Adipose tissue (tissue), 3 donors: Measurements from ENCODE around the gene FLACC1. TPM values are rescaled to one million over a fixed set of nuclear protein-coding genes. Genes with fewer than 3 reads are reported as not detected.
"Not testable (repeated sequence)": the region's sequence is repeated elsewhere in the genome, so short reads cannot be mapped to it uniquely, and the experiment has no call there.

Source experiments
- H3K27ac ChIP-seq: one replicate; pipeline ENCODE4 v1.5.1; 2013; ENCODE audit warnings: low read depth, low read length
- WGBS, 3 donors: extraction: QIAGEN DNeasy Blood & Tissue Kit; methylation state at CpG; one replicate each; pipeline ENCODE4 v1.1.7; 2013; 5-methylcytosine and 5-hydroxymethylcytosine counted together
- polyA plus RNA-seq, 3 donors: library from polyadenylated mRNA; stranded (reverse); fragments of 200-250 nt; gene quantifications; one replicate each; pipeline ENCODE4 v1.2.3, GENCODE V29; 2013
- donor health status: healthy with polysubstance abuse.
- donor health status: Bipolar disorder and iron deficiency.
- donor health status: healthy.

Gene FLACC1
- polyA plus RNA-seq, 3 donors = 0.67 to 1.1 (median 0.74) TPM

DNA sequence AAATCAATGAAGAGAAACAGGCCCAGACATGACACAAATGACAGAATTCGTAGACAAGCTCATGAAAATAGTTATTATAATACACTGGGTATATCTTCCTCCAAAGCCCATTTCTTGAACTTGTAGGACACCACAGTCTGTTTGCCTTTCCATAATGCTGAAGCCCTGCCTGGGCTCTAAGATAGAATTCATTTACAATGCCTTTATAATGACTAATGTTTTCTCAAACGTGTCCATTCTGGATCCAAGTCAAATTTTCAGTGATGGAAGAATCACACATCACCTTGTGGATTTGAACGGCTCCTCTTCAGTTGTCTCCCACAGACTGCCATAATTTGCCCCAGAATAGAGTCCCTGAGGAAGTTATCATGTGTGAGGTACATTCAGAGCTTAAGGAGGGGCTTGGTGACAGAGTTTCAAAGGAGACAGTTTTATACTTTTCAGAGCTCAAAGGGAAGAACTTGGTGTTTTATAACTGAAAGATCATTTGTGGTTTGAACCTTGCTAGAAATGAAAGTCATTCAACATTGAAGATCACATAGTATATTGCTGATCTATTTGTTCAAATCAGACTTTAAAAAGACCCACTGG, 58.6 kb downstream of the FLACC1 start:
- WGBS, 3 donors = 62 to 85% (median 67%) methylated on average over 3 of the region's 3 CpGs
- H3K27ac ChIP-seq = no peak overlapping the region

DNA sequence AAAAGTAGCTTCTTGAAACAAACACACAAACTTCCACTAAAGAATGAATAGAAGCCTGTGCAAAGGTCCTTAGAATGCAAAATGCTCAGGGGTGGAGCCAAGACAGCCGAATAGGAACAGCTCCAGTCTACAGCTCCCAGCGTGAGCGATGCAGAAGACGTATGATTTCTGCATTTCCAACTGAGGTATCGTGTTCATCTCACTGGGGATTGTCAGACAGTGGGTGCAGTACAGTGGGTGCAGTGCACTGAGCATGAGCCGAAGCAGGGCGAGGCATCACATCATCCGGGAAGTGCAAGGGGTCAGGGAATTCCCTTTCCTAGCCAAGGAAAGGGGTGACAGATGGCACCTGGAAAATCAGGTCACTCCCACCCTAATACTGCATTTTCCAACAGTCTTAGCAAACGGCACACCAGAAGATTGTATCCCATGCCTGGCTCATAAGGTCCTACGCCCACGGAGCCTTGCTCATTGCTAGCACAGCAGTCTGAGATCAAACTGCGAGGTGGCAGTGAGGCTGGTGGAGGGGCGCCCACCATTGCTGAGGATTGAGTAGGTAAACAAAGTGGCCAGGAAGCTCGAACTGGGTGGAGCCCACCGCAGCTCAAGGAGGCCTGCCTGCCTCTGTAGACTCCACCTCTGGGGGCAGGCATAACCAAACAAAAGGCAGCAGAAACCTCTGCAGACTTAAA, 66.5 kb downstream of the FLACC1 start:
- not testable (repeated sequence) for H3K27ac ChIP-seq
- WGBS, 3 donors = 93 to 98% (median 94%) methylated on average over 15 of the region's 15 CpGs

DNA sequence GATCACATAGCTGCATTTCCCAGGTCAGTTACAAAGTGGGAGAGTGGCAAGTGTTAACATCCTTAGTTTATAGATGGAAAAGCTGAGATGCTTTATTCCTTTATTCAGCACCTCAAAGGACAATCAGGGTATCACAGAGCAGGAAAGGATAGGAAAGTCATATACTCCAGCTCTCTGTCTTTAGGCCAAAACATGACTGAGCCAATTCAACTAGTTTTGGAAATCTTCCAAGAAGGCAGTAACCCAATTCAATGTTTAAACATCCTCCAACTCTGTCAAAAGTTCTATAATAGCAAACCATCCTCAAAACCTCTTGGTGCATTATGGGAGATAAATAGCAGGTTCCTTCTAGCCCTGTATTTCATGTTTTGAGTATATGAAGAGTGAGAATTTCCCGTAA, 71.6 kb downstream of the FLACC1 start:
- H3K27ac ChIP-seq = no peak overlapping the region
- WGBS, 3 donors = 94 to 100% (median 96%) methylated on average over 1 of the region's 1 CpG

DNA sequence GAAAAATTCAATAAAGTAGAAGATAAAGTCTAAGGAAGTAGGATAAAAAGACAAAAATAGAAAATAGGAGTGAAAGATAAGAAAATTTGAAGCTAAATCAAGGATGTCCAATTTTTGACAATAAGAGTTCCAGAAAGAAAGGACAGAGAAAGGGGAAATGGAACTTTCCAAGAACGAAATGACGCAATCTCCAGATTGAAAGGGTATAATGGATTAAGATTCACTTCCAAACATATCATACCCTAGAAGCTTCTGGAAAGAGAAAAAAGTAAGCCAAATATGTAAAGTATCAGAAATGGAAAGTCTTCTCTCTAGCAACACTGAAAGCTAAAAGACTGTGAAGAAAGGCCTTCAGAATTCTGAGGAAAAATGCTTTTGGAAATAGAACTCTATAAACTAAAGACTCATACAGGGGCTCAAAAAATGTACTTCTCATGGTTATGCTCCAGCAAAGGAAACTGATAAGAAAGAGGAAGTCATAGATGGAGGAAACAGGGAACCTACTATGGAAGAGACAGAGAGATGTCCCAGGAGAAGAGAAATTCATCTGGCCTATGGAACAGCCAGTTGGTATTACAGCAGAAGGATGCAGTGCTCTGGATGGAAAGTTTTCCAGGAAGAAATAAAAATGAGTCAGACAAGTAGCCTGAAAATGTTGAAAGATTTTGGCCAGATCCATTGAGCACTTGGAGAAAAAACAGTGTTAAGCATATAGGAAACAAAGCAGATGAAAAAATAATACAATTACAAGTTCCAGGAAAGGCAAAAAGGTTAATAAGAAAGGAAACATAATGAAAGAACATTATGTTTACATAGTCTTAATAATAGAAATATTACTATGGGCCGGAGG, 76.7 kb downstream of the FLACC1 start:
- H3K27ac ChIP-seq = no peak overlapping the region

DNA sequence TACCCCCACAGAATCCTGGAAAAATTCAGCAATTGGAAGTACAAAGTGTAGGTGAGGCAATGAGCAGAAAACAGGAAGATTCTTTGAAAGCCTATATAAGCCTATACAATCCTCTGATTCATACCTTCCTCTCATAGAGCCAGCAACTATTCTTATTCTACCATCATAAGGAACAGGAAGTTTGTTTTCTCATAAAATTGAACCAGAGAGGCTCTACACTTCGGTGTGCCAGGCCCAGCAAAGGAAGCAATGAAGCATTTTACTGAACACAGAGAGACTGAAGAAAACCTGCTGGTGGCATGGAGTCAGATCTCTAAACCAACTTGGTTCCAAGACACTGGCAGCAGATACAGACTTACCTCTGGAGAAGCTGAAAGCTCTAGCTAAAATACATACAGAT, 78.1 kb downstream of the FLACC1 start:
- H3K27ac ChIP-seq = no peak overlapping the region
- WGBS, 3 donors = 72 to 92% (median 76%) methylated on average over 1 of the region's 1 CpG

More for the DNA sequence above, 76.7 kb downstream of the FLACC1 start:
- WGBS, 3 donors = 82 to 94% (median 82%) methylated on average over 3 of the region's 3 CpGs

DNA sequence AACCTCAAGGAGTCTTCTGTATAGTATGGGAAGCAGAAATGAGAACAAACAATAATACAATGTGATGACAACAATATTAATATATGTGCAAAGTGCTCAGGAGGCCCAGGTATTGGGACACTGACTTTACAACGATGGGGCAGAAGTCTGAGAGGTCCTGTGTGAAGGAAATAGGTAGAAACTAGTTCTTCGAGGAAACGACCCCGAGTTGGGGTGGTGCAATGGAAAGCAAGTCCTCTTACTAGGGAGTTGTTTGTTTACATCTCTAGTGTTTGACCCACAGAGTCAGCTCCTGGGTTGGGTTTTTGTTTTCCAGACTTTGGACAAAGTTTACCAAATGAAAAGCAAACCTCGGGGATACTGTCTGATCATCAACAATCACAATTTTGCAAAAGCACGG, 80.6 kb downstream of the FLACC1 start:
- 87 to 95% (median 91%) methylated on average over 6 of the region's 6 CpGs for WGBS, 3 donors
- H3K27ac ChIP-seq = no peak overlapping the region

DNA sequence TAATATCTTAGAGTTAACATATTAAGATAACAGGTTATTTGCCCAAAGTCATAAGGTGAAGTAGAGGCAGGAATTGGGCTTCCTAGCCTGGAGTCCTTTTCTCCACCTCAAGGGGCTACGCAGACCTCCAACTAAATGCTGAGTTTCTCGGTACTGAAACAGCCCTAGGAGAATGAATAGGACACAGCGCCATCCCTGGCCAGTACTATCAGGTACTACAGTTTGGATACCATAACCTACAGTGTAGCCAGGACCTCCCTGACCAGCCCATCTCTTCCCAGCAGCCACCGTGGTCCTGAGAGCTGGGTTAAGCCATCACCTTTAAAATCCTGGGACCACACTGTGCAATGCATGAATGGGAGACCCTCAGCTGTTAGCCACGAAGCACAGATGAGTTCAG, 81.2 kb downstream of the FLACC1 start:
- WGBS, 3 donors = 74 to 84% (median 84%) methylated on average over 5 of the region's 5 CpGs

DNA sequence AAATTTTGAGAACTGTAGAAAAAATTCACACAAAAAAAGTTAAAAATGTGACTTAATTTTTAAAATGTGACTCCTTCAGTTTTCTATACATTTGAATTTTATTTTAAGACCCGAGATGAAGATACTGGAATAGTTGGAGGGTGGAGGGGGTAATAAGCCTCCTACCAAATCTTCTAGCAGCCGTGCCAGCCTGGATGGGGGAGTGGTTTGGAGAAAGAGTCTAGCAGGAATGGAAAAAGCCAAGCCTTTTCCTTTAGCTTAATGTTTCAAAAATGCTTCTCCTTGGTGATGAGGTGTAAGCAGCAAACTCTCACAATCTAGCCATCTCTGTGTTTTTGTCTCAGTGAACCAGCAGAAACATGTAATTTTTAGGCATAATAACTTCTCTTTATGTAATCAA, 82.1 kb downstream of the FLACC1 start:
- 84 to 95% (median 87%) methylated on average over 2 of the region's 2 CpGs for WGBS, 3 donors
- H3K27ac ChIP-seq = no peak overlapping the region

More for the DNA sequence above, 81.2 kb downstream of the FLACC1 start:
- H3K27ac ChIP-seq = no peak overlapping the region

DNA sequence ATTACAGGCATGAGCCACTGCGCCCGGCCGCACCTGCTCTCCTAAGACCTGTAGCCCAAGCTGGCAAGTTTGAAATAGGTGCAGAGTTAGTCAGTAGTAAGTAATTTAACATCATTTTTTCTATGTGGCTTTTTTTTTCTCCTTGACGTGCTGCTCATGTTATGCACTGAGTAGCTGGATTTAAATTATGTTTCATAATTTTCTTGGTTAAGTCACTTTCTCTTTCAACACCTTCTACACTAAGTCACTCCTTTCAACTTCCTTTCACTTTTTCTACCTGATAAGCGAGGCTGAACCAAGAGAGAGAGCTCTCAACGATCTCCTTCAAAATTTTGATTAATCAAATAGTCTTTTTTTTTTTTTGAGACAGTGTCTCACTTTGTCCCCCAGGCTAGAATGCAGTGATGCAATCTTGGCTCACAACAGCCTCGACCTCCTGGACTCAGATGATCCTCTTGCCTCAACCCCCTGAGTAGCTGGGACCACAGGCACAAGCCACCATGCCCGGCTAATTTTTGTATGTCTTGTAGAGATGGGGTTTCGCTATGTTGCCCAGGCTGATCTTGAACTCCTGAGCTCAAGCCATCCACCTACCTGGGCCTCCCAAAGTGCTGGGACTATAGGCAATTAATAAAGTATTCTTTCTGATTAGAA, 83.7 kb downstream of the FLACC1 start:
- no peak overlapping the region for H3K27ac ChIP-seq
- WGBS, 3 donors = 76 to 83% (median 80%) methylated on average over 9 of the region's 9 CpGs

DNA sequence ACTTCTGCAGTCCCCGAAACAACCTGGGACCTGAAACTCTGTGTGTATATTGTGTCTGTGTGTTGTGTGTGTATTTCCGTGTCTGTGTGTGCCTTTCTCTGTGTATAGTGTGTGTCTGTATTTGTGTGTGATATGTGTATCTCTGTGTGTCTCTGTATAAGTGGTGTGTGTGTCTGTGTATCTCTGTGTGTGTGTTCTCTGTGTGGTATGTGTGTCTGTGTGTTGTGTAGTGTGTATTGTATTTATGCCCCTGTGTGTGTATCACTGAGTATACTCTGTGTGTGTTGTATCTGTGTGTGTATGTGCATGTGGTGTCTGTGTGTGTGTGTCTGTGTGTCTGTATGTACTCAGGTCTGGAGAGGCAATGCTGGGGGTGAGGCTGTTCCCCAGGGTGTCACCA, 85.2 kb downstream of the FLACC1 start:
- no peak overlapping the region for H3K27ac ChIP-seq
- WGBS, 3 donors = 93 to 97% (median 94%) methylated on average over 2 of the region's 2 CpGs

DNA sequence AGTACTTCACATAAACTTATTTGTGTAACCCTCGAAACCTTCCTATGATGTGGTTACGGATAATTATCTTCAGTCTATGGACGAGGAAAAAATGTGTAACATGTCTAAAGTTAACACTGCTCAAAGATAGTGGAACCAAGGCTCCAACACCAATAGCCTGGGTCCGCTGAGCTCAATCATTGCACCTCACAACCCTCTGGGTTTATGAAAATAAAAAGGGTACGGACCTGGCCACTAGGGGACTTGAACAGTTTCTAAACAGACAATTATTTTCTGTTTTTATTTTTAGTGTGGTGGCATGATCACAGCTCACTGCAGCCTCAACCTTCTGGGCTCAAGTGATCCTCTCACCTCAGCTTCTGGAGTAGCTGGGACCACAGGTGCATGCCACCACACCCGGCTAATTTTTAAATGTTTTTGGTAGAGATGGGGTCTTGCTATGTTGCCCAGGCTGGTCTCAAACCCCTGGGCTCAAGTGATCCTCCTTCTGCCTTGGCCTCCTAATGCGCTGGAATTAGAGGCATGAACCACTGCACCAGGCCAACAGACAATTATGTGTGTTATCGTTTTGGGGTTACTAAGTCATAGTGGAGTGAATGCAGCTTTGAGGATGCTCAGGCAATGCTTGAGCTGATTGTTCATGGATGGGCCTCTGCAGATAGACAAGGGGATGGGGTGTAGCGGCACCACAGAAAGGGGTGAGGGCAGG, 86.7 kb downstream of the FLACC1 start:
- WGBS, 3 donors = 88 to 96% (median 91%) methylated on average over 9 of the region's 9 CpGs
- H3K27ac ChIP-seq = no peak overlapping the region

DNA sequence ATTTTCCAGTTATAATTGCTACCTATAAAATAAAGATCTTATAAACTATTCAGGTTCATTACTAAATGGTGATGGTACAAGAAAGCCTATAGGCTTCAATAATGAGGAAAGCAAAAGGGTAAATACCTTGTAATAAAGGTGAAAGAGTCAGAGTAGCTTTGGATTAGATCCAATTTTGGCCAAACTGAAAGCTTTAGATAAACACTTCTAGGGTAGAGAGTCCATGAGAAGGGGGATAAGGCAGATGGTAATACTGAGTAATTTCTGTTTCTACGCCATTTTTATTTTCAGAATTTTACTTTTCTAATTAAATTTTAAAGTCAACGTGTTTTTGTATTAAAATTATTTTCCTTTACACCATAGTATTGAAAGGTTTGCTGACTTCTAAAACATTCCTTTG, 87.4 kb downstream of the FLACC1 start:
- H3K27ac ChIP-seq = no peak overlapping the region
- WGBS, 3 donors = 91 to 96% (median 92%) methylated on average over 2 of the region's 2 CpGs

DNA sequence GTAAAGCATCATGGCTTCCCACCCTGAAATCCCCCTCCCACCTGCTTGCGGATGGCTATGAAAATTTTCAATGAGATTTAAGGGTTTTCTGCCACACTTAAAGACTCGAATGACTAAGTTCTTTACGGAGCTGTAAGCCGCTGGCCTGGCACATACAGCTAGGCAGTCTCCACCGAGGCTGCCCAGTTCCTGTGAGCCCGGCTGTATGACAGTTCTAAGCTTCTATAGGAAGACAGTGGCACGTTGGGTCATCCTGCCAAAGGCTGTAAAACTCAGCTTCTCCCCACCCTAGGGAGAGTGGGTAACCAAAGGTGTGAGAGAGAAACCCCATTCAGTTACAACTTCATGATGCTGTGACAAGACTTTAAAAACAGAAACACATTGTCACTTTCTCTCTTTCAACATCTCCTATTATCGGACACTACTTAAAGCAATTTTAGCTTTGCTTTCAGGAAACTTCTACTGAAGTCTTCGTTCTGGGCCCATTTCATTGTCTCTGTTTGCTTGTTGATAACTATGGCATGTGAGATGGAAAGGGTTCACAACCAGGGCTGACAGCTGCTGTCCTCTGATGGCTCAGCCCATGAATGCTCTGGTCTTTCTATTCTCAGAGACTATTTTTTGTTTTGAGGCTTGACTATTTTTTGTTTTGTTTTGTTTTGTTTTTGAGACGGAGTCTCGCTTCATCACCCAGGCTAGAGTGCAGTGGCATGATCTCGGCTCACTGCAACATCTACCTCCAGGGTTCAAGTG, 89.7 kb downstream of the FLACC1 start:
- H3K27ac ChIP-seq = no peak overlapping the region
- WGBS, 3 donors = 89 to 90% (median 90%) methylated on average over 12 of the region's 12 CpGs

DNA sequence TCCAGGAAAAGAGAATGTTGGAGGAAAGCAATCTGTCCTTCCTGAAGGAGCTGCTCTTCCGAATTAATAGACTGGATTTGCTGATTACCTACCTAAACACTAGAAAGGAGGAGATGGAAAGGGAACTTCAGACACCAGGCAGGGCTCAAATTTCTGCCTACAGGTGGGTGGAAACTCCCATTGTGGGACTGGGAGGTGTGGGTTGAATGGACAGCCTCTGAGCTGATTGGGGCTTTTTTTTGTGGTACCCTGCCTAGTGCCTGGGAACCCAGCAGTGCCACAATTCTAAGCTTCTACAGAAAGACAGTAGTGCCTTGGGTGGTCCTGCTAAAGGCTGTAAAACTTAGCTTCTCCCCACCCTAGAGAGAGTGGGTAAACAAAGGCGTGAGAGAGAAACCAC, 90.5 kb downstream of the FLACC1 start:
- no peak overlapping the region for H3K27ac ChIP-seq
- WGBS, 3 donors = 82 to 92% (median 92%) methylated on average over 2 of the region's 2 CpGs

DNA sequence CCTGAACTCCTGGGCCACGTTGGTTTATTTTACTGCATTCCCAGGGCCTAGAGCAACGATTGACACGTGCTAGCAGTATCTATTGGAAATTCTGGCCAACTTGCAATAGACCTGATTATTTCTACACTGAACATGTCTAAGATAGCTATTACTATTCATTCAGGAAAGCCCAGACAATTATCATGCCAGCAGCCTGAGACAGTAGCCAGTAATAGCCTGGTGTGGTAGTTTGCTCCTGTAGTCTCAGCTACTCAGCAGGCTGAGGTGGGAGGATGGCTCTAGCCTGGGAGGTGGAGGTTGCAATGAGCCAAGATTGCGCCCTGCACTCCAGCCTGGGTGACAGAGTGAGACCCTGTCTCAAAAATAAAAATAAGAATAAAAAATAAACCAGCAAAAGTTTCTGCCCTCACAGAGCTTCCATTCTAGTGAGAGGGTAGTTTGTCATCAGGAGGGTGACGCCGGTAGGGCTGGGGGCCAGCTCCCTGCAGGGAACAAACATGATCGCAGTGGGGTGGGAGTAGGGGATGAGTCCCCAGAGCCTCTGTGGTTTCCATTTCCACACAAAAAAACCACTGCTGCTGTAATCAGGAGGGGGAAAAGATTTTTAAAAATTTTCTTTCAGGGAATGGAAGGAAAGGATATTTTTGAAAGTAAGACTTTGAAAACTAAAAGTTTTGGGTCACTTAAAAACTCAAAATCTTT, 92.5 kb downstream of the FLACC1 start:
- WGBS, 3 donors = 69 to 85% (median 74%) methylated on average over 7 of the region's 7 CpGs
- no peak overlapping the region for H3K27ac ChIP-seq

DNA sequence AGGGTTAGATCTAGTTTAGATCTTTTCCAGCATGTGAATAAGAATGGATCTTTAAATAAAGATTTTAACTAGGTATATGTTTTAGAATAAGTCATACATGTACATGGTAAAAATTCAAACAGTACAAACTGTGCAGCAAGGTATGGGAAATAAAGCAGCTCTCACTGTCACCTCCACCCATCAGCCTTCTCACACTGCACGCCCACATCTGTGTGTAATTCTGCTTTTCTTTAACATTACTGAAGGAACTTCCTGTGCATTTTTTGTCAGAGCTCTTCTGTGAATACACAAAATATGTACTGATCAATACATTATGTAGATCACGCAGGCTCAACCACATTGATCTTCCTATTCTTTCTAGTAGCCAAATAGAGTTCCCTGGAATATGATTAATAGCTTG, 93.4 kb downstream of the FLACC1 start:
- H3K27ac ChIP-seq = no peak overlapping the region
- 67 to 72% (median 69%) methylated on average over 2 of the region's 2 CpGs for WGBS, 3 donors

DNA sequence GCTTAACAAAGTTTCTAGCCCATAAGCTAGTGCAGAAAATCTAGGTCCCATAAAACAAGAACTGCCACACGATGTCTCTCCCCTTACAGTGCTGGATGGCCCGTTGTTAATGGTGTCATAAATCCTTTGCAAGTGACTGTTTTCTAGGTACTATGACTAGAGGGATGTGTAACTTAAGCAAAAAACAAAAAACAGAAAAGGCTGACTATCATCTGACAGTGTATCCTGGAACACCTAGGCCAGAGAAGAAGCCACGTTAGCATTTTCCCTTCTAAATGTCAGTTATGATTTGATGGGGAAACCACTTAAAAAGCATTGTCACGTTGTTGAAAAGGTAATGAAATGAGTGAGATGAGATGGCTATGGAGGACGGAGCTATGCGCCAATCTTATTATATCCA, 94.4 kb downstream of the FLACC1 start:
- H3K27ac ChIP-seq = no peak overlapping the region
- 60 to 69% (median 67%) methylated on average over 6 of the region's 6 CpGs for WGBS, 3 donors
